ENCODE measurements around the gene TBC1D24. TPM values are rescaled to one million over a fixed set of nuclear protein-coding genes. Genes with fewer than 3 reads are reported as not detected.
"Not testable (repeated sequence)": the region's sequence is repeated elsewhere in the genome, so short reads cannot be mapped to it uniquely, and the experiment has no call there.

Gene TBC1D24
- total and polyA plus RNA-seq, 2 donors (not counting 1 experiment from before 2014, with no cell fraction given) = 6.3 to 10.9 TPM

GRCh38 chr16:2476741-2477140 is 1.8 kb downstream of the TBC1D24 start:
- no peak for TF ChIP-seq EZH2 (IDR thresholded peaks at IDR 0.05; ENCODE audit: low read length, missing control alignments)
- TF ChIP-seq CTCF (conservative IDR thresholded peaks at IDR 0.05 in 1 of 2, IDR thresholded peaks at IDR 0.05 in 1 of 2; ENCODE audit: low read depth in 1 of 2, low read length in 2 of 2) = no peak
- no peak overlapping the region for H2AFZ ChIP-seq (ENCODE audit: low read length)
- DNase-seq (ENCODE audit: low read depth in 2 of 2) = no peak
- no peak overlapping the region for H3K9ac ChIP-seq (ENCODE audit: insufficient read depth, low read length)
- peaks cover 4% of the 10 kb centered on the region for H3K4me1 ChIP-seq (ENCODE audit: control insufficient read depth, extremely low read depth, insufficient read depth, low read length)
- H3K9me3 ChIP-seq (ENCODE audit: control insufficient read depth, insufficient read depth, low read depth, low read length) = no peaks in the 10 kb centered on the region
- no peak overlapping the region for H3K4me2 ChIP-seq (ENCODE audit: extremely low read depth, insufficient read depth, low read length)
- no peak overlapping the region for H3K4me3 ChIP-seq (replicated peaks in 1 of 4; ENCODE audit: control extremely low read depth in 1 of 4, insufficient read depth in 1 of 4, low read depth in 3 of 4, low read length in 4 of 4)
- peaks cover 3% of the 10 kb centered on the region for H3K79me2 ChIP-seq (ENCODE audit: control insufficient read depth, insufficient read depth, low read length)
- H4K20me1 ChIP-seq (ENCODE audit: control insufficient read depth, extremely low read depth, insufficient read depth, low read length) = no peaks in the 10 kb centered on the region
- H3K36me3 ChIP-seq (ENCODE audit: control insufficient read depth, insufficient read depth, low read length) = no peaks in the 10 kb centered on the region
- H3K27ac ChIP-seq (ENCODE audit: insufficient read depth, low read length) = no peak overlapping the region
- H3K27me3 ChIP-seq (ENCODE audit: control insufficient read depth, insufficient read depth, low read length) = no peaks in the 10 kb centered on the region

- Histone ChIP-seq H3K4me2 (ENCODE audit: extremely low read depth, insufficient read depth, low read length) (no peak overlapping the region), H3K36me3 (ENCODE audit: control insufficient read depth, insufficient read depth, low read length) (no peaks in the 10 kb centered on the region), H3K27ac (ENCODE audit: insufficient read depth, low read length) (no peak overlapping the region), H3K27me3 (ENCODE audit: control insufficient read depth, insufficient read depth, low read length) (no peaks in the 10 kb centered on the region), H3K9me3 (ENCODE audit: control insufficient read depth, insufficient read depth, low read depth, low read length) (no peaks in the 10 kb centered on the region), H2AFZ (ENCODE audit: low read length) (no peak overlapping the region), H3K4me3 (replicated peaks in 1 of 4; ENCODE audit: control extremely low read depth in 1 of 4, insufficient read depth in 1 of 4, low read depth in 3 of 4, low read length in 4 of 4) (no peak overlapping the region), H3K9ac (ENCODE audit: insufficient read depth, low read length) (no peak overlapping the region), H3K4me1 (ENCODE audit: control insufficient read depth, extremely low read depth, insufficient read depth, low read length) (peaks cover 8% of the 10 kb centered on the region), H3K79me2 (ENCODE audit: control insufficient read depth, insufficient read depth, low read length) (peaks cover 3% of the 10 kb centered on the region), H4K20me1 (ENCODE audit: control insufficient read depth, extremely low read depth, insufficient read depth, low read length) (no peaks in the 10 kb centered on the region)
- DNase-seq (ENCODE audit: low read depth in 2 of 2) = no peak
- TF ChIP-seq CTCF (conservative IDR thresholded peaks at IDR 0.05 in 1 of 2, IDR thresholded peaks at IDR 0.05 in 1 of 2; ENCODE audit: low read depth in 1 of 2, low read length in 2 of 2) (no peak), EZH2 (IDR thresholded peaks at IDR 0.05; ENCODE audit: low read length, missing control alignments) (no peak)
Observed at GRCh38 chr16:2477327-2477726, 2.4 kb downstream of the TBC1D24 start.

GRCh38 chr16:2478279-2478678 is 3.4 kb downstream of the TBC1D24 start:
- Histone ChIP-seq H3K9me3 (ENCODE audit: control insufficient read depth, insufficient read depth, low read depth, low read length) (no peaks in the 10 kb centered on the region), H3K4me2 (ENCODE audit: extremely low read depth, insufficient read depth, low read length) (no peak overlapping the region), H3K27me3 (ENCODE audit: control insufficient read depth, insufficient read depth, low read length) (no peaks in the 10 kb centered on the region), H3K4me3 (replicated peaks in 1 of 4; ENCODE audit: control extremely low read depth in 1 of 4, insufficient read depth in 1 of 4, low read depth in 3 of 4, low read length in 4 of 4) (no peak overlapping the region), H3K79me2 (ENCODE audit: control insufficient read depth, insufficient read depth, low read length) (peaks cover 3% of the 10 kb centered on the region), H3K4me1 (ENCODE audit: control insufficient read depth, extremely low read depth, insufficient read depth, low read length) (peaks cover 15% of the 10 kb centered on the region), H3K36me3 (ENCODE audit: control insufficient read depth, insufficient read depth, low read length) (no peaks in the 10 kb centered on the region), H4K20me1 (ENCODE audit: control insufficient read depth, extremely low read depth, insufficient read depth, low read length) (no peaks in the 10 kb centered on the region), H3K9ac (ENCODE audit: insufficient read depth, low read length) (no peak overlapping the region), H2AFZ (ENCODE audit: low read length) (no peak overlapping the region), H3K27ac (ENCODE audit: insufficient read depth, low read length) (no peak overlapping the region)
- DNase-seq (ENCODE audit: low read depth in 2 of 2) = no peak
- TF ChIP-seq CTCF (conservative IDR thresholded peaks at IDR 0.05 in 1 of 2, IDR thresholded peaks at IDR 0.05 in 1 of 2; ENCODE audit: low read depth in 1 of 2, low read length in 2 of 2) (no peak), EZH2 (IDR thresholded peaks at IDR 0.05; ENCODE audit: low read length, missing control alignments) (no peak)

GRCh38 chr16:2479996-2480395 is 5.1 kb downstream of the TBC1D24 start:
- not testable (repeated sequence) for H3K36me3 ChIP-seq (ENCODE audit: control insufficient read depth, insufficient read depth, low read length); H4K20me1 ChIP-seq (ENCODE audit: control insufficient read depth, extremely low read depth, insufficient read depth, low read length); H3K27me3 ChIP-seq (ENCODE audit: control insufficient read depth, insufficient read depth, low read length); H3K9ac ChIP-seq (ENCODE audit: insufficient read depth, low read length); H3K4me2 ChIP-seq (ENCODE audit: extremely low read depth, insufficient read depth, low read length); H3K9me3 ChIP-seq (ENCODE audit: control insufficient read depth, insufficient read depth, low read depth, low read length); DNase-seq (ENCODE audit: low read depth in 2 of 2); H3K79me2 ChIP-seq (ENCODE audit: control insufficient read depth, insufficient read depth, low read length); H2AFZ ChIP-seq (ENCODE audit: low read length); H3K4me3 ChIP-seq (replicated peaks in 1 of 4; ENCODE audit: control extremely low read depth in 1 of 4, insufficient read depth in 1 of 4, low read depth in 3 of 4, low read length in 4 of 4); H3K27ac ChIP-seq (ENCODE audit: insufficient read depth, low read length)
- H3K4me1 ChIP-seq (ENCODE audit: control insufficient read depth, extremely low read depth, insufficient read depth, low read length) = peaks cover 20% of the 10 kb centered on the region
